DOHH2 (cell line): ENCODE data around the gene GALNT17.

ENCODE experiments used
- H3F3A ChIP-seq: fragments of 200-600 bp; sonication (generic), shearing (Covaris generic); 2 replicates; pipeline ENCODE4 v1.6.0; 2016; ENCODE audit warnings: antibody characterized with exemption, mild to moderate bottlenecking; ENCODE audit not compliant: control insufficient read depth, insufficient read depth
- H3K27ac ChIP-seq: fragments of 200-600 bp; sonication (generic); 2 replicates; pipeline ENCODE4 v1.5.1; 2014; ENCODE audit warnings: low read depth, mild to moderate bottlenecking, low read length, moderate library complexity
- H3K27me3 ChIP-seq: fragments of 200-600 bp; sonication (generic); 2 replicates; pipeline ENCODE4 v1.6.1; 2014; ENCODE audit warnings: mild to moderate bottlenecking, low read length, mixed read lengths; ENCODE audit not compliant: control insufficient read depth
- H3K36me3 ChIP-seq: fragments of 200-600 bp; sonication (generic); 2 replicates; pipeline ENCODE4 v1.6.1; 2014; ENCODE audit warnings: mild to moderate bottlenecking, low read length, moderate library complexity, mixed read lengths; ENCODE audit not compliant: control insufficient read depth
- H3K4me1 ChIP-seq: fragments of 200-600 bp; sonication (generic); 2 replicates; pipeline ENCODE4 v1.6.1; 2014; ENCODE audit warnings: mild to moderate bottlenecking, low read length, mixed read lengths; ENCODE audit not compliant: control insufficient read depth
- H3K4me2 ChIP-seq: fragments of 200-600 bp; sonication (generic); 2 replicates; pipeline ENCODE4 v1.6.0; 2014; ENCODE audit warnings: mild to moderate bottlenecking, low read length, moderate library complexity
- H3K4me3 ChIP-seq: fragments of 200-600 bp; sonication (generic); 2 replicates; pipeline ENCODE4 v1.5.1; 2014; ENCODE audit warnings: mild to moderate bottlenecking, low read length, mixed read lengths
- H3K79me2 ChIP-seq: fragments of 200-600 bp; sonication (generic); 2 replicates; pipeline ENCODE4 v1.6.1; 2014; ENCODE audit warnings: mild to moderate bottlenecking, low read length, mixed read lengths; ENCODE audit not compliant: control insufficient read depth
- H3K9me2 ChIP-seq: fragments of 200-600 bp; sonication (generic); replicated peaks from 2 replicates; pipeline ENCODE4 v1.6.1; 2014; ENCODE audit warnings: mild to moderate bottlenecking, low read length, mixed read lengths; ENCODE audit not compliant: control insufficient read depth
- H3K9me3 ChIP-seq: fragments of 200-600 bp; sonication (generic); 2 replicates; pipeline ENCODE4 v1.6.1; 2014; ENCODE audit warnings: antibody characterized with exemption, low read length, mixed read lengths; ENCODE audit not compliant: control insufficient read depth, insufficient read depth
- H4K20me1 ChIP-seq: fragments of 200-600 bp; sonication (generic); 2 replicates; pipeline ENCODE4 v1.6.0; 2014; ENCODE audit warnings: low read depth, mild to moderate bottlenecking, antibody characterized with exemption, low read length, moderate library complexity; ENCODE audit not compliant: control insufficient read depth, insufficient read depth
- EZH2phosphoT487 ChIP-seq: fragments of 200-600 bp; sonication (generic); IDR thresholded peaks from 2 replicates; pipeline ENCODE4 v1.6.1; 2017; ENCODE audit warnings: borderline replicate concordance, mild to moderate bottlenecking, antibody characterized with exemption, low read length, moderate library complexity, mixed read lengths
- TF ChIP-seq, protein P1 (sequence below): fragments of 200-600 bp; sonication (generic); IDR thresholded peaks from one replicate; pipeline ENCODE4 v1.5.1; 2014; ENCODE audit warnings: antibody characterized with exemption, mild to moderate bottlenecking, low read depth, low read length; ENCODE audit not compliant: poor library complexity, severe bottlenecking

The GALNT17 gene

DNA sequence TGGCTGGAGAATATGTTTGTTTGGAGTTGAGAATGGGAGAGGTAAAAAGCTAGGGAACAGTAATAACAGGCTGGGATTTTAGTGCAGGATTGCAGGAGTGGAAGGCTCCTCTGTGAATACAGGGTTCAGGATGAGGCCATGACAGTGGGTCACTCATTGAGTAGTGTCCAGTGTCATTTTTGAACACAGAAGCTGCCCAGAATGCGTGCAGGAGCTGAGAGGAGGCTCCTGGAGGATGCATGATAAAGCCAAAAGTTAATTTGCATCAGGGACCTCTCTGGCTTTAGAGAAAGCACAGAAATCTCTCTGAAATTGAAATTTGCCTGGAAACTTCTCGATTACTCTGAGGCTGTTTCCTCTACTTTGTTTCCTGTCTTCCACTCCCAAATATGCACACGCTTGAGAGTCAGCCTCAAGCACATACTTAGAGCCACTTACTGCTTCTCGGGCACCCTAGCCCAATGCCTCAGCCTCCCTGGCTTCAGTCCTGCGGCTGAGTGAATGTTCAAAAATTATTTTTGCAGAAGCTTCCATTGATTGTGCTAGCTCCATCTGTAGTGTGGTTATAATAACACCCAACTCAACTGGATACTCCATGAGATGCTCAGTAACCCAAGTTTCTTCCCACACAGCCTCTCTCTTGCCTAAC lies 1.8 kb upstream of the GALNT17 start:
- Histone ChIP-seq H3K79me2 (no peaks in the 10 kb centered on the region), H3K4me2 (no peak overlapping the region), H3K27me3 (no peaks in the 10 kb centered on the region), H3K27ac (no peak overlapping the region), H3K9me3 (peaks cover 26% of the 10 kb centered on the region; the same call in 1 of the 2 replicates), H3K4me3 (no peak overlapping the region), H3K36me3 (no peaks in the 10 kb centered on the region), H4K20me1 (no peaks in the 10 kb centered on the region), H3K4me1 (no peaks in the 10 kb centered on the region), H3K9me2 (no peaks in the 10 kb centered on the region), H3F3A (no peaks in the 10 kb centered on the region)
- TF ChIP-seq, protein P1, sequence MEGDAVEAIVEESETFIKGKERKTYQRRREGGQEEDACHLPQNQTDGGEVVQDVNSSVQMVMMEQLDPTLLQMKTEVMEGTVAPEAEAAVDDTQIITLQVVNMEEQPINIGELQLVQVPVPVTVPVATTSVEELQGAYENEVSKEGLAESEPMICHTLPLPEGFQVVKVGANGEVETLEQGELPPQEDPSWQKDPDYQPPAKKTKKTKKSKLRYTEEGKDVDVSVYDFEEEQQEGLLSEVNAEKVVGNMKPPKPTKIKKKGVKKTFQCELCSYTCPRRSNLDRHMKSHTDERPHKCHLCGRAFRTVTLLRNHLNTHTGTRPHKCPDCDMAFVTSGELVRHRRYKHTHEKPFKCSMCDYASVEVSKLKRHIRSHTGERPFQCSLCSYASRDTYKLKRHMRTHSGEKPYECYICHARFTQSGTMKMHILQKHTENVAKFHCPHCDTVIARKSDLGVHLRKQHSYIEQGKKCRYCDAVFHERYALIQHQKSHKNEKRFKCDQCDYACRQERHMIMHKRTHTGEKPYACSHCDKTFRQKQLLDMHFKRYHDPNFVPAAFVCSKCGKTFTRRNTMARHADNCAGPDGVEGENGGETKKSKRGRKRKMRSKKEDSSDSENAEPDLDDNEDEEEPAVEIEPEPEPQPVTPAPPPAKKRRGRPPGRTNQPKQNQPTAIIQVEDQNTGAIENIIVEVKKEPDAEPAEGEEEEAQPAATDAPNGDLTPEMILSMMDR, result no peak
- TF ChIP-seq EZH2phosphoT487, result no peak

DNA sequence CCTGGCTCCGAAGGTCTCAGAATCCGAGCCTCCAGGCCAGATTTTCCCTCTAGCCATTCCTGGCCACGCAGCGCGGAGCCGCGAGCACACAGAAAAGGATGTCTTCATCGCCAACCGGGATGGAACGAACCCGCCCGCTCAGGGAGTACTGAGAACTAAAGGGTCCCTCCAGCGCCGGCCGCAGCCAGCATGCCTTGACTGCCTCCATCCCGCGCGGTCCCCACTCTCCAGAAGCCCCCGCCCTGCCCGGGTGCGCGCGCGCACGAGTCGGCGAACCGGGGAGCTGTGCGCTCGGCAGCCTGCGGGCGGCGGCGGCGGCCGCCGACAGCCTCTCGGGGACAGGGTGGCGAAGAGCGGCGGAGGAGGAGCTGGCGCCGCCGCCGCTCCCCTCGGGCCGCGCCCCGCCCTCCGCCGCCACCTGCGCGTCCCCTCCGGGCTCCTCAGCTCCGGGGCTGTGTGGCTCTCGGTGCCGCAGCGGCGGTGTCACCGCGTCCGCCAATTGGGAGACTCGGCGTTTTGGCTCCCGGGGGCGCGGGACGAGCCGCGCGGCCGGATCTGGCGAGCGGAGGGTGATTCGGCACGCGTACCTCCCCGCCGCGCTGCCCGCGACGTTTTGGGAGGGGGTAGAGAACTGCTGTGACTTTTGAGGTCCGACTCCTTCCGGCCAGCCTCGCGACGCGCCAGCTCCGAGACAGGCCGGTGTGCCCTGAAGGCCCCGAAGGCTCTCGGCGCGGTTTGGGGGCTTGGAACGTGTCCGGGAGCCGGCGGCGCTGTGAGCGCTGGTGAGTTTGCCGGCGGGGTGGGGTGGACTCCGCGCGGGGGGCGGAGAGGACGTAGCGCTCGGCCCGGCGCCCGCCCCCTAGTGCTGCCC lies 453 bp upstream of the GALNT17 start:
- Histone ChIP-seq H3K4me2 (no peak overlapping the region), H3K9me3 (peaks cover 26% of the 10 kb centered on the region; the same call in 1 of the 2 replicates), H3K9me2 (no peaks in the 10 kb centered on the region), H3K4me3 (no peak overlapping the region), H3K79me2 (no peaks in the 10 kb centered on the region), H3K27ac (no peak overlapping the region), H3F3A (no peaks in the 10 kb centered on the region), H4K20me1 (no peaks in the 10 kb centered on the region), H3K36me3 (no peaks in the 10 kb centered on the region), H3K4me1 (no peaks in the 10 kb centered on the region), H3K27me3 (no peaks in the 10 kb centered on the region)
- no peak for TF ChIP-seq EZH2phosphoT487
- TF ChIP-seq, protein P1, result no peak

DNA sequence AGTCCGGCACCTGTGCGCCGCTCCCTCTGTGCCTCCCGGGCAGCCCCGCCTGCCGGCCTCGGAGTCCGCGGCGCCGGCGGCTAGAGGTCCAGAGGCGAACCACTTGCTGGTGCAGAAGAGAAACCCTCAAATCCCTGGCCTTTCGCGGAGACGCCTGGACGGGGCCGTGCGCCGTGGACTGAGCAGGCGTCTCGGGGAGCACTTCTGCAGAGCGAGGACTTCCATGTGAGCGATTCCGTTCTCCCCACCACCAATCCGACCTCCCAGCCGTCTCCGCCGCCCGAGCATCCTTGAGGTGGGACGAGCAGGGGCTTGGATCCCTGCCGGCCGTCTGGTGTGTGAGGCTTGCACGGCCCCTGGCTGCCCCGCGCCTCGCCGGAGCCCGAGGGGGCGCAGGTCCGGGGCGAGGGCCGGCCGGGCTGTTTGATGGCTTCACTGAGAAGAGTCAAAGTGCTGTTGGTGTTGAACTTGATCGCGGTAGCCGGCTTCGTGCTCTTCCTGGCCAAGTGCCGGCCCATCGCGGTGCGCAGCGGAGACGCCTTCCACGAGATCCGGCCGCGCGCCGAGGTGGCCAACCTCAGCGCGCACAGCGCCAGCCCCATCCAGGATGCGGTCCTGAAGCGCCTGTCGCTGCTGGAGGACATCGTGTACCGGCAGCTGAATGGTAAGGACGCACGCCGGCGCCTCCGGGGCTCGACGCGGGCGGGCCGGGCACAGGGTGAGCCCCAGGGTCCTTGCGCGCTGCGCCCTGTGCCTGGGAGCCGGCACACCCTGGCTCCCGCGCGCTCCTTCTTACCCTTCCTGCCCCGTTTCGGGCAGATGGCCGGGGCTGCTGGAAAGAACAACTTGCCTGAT lies 660 bp downstream of the GALNT17 start:
- Histone ChIP-seq H3K9me3 (peaks cover 30% of the 10 kb centered on the region; the same call in 1 of the 2 replicates), H3K4me3 (no peak overlapping the region), H4K20me1 (no peaks in the 10 kb centered on the region), H3K27me3 (no peaks in the 10 kb centered on the region), H3K27ac (no peak overlapping the region), H3K79me2 (no peaks in the 10 kb centered on the region), H3K4me2 (no peak overlapping the region), H3K4me1 (no peaks in the 10 kb centered on the region), H3K9me2 (no peaks in the 10 kb centered on the region), H3F3A (no peaks in the 10 kb centered on the region), H3K36me3 (no peaks in the 10 kb centered on the region)
- no peak for TF ChIP-seq EZH2phosphoT487
- TF ChIP-seq, protein P1, result no peak
